ENCODE results near the gene RANBP17.
A peak's percentile ranks its signal among the peaks of the same experiment; 100 is the strongest.
"Not testable (repeated sequence)": the region's sequence is repeated elsewhere in the genome, so short reads cannot be mapped to it uniquely, and the experiment has no call there.

The RANBP17 gene

DNA sequence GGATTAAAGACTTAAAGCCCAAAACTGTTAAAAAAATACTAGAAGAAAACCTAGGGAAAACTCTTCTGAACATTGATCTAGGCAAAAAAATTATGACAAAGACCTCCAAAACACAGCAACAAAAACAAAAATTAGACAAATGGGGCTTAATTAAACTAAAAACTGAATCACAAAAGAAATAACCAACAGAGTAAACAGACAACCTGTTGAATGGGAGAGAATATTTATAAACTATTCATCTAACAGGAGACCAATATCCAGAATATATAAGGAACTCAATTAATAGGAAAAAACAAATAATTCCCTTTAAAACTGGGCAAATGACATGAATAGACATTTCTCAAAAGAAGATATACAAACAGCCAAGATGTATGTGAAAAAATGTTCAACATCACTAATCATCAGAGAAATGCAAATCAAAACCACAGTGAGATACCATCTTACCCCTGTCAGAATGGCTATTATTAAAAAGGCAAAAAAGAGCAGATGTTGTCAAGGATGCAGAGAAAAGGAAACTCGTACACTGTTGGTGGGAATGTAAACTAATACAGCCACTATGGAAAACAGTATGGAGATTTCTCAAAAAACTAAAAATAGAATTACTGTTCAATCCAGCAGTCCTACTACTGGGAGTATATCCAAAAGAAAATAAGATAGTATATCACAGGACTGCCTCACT is 397.1 kb downstream of the RANBP17 start:
- no peak for DNase-seq

- DNase-seq: no peak
Measured at GRCh38 chr5:171261361-171261760, 399.5 kb downstream of the RANBP17 start.

DNA sequence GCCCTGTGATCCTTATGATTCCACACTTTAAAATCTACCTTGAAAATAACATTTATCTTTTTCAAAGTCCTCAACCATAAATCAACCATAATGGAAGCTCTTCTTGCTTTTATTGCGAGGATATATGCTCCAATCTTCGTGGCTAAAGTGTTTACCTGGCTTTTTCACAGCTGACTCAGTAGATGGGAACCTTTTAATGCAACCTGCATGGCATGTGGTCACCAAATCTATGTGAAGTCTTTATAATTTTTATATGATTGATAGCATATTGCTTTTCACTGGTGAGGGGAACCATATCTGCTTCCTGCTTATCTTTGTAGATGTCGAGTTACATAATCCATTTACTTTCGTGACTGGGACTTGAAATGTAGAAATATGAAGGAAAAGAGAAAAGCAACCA is 400.1 kb downstream of the RANBP17 start:
- DNase-seq: no peak

DNA sequence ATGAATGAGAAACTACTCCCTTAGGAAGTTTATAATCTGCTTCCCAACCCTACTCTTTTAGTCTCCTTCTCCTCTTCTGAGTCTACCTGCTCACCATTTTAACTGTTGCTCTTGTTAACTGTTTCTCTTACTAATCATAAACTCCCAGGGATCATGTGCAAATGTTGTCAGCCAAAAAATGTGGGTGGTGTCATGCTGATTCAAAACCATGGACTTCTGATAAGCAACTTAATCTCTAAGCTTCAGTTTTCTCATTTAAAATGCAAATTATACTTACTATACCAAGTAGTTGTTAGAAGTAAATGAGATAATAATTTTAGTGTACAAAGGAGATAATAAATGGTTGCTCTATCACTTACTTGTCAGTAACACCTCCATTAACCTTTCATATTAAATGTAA is 401.4 kb downstream of the RANBP17 start:
- no peak for DNase-seq

DNA sequence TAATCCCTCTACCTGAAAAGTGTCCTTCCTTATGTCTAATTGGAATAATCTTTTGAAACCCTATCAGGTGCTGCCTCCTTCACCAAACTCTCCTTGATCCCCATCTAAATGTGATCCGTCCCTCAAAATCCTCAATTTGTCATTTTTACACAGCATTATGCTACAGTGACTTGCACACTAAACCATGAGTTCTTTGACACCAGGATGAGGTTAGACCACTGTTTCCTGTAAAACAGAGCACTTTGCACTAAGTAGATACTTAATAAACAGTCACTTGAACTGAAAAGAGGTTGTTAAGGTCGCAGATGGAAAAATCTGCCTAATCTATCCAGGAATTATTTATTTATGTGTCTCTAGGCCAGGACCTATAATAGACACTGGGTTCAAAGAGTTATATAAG is 403.0 kb downstream of the RANBP17 start:
- DNase-seq: no peak

DNA sequence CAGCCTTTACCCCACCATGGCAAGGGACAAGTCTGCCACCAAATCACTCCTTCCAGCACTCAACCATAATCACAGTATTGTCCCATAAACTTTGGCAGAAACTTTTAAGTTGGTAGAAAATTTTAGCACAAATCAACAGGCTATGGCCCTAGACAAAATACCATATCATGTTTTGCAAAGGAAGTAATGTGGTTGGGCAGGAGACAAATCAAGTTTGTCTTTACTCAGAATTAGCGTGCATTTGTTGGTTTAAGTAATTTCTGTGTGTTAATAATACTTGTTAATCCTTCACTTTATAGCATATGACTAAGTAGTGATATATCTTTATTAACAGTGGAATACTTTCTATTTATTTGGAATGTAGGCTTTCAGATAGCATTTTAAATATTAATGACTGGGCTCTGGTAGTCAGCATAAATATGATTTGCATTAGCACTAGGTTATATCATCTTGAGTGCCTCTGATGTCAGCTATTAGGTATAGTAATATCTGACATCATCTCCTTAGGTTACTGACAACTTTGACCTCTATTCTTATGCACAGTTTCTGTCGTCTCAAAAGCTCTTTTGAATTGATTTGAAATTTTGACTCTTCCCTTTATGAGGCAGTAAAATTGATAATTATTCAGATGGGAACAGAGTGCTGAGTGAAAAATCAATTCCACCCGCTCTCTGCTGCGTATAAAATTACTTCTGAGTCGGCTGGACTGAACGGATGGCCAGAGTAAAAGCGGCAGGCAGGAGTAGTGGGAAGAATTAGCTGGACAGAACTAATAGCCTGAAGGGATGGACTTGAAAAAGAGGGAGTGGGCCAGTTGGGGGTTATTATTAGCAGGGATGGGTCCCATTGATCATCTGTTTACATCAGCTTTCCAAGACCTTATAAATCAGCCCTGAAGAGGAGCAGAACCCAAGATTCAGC is 407.1 kb downstream of the RANBP17 start:
- DNase-seq: no peak

- DNase-seq: no peak
Measured at GRCh38 chr5:171269717-171270116, 407.9 kb downstream of the RANBP17 start.

DNA sequence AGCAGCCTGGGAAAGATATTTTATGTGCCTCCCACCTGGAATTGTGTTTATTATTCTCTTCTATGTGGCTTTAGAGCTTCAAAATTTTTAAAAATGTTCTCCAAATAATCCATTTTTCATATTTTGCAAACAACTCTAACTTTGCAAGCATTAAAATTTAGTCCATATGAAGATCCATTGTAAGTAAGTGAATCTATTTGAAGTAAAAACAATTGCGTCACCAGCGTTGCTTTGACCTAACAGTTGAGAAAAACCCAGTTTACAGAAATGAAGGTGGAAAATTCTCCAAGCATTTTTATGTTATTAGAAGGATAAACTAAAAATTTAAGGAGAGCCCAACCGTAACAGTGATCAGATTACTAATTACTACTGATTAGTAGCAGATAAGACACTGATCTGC is 408.3 kb downstream of the RANBP17 start:
- no peak for DNase-seq

DNA sequence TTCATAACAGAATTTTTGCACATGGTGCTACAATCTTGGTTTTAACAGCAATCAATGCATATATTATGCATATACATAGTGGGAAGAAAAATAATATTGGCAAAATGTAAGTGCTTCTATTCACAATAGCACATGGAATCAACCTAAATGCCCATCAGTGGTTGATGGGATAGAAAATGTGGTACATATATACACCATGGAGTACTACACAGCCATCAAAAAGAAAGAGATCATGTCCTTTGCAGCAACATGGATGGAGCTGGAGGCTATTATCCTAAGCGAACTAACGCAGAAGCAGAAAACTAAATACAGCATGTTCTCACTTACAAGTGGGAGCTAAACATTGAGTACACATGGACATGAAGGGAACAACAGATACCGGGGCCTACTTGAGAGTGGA is 410.0 kb downstream of the RANBP17 start:
- DNase-seq: no peak

- peak; percentile 8 for DNase-seq
Measured at GRCh38 chr5:171272996-171273970, 411.5 kb downstream of the RANBP17 start.

- DNase-seq: peak; percentile 26
Measured at GRCh38 chr5:171275841-171276544, 414.2 kb downstream of the RANBP17 start.

DNA sequence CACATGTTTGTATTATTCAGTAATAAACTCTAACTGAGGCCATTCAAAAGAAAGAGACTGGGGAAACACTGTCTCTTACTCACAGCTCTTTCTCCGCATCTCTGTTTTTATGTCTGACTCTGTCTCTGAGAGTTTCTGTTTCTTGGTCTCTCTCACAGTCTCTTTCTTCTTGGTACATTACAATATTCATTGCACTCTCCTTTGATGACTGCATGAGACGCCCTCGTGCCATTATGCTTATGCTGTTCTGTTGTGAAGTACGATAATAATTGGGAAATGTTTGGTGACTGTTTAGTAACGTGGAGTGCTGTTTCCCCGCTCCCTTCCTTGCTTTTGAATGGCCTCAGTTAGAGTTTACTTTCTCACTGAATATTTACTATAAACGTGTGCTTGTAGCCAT is 421.9 kb downstream of the RANBP17 start:
- DNase-seq: no peak

- DNase-seq: no peak
Measured at GRCh38 chr5:171285465-171285864, 423.6 kb downstream of the RANBP17 start.

- no peak for DNase-seq
Measured at GRCh38 chr5:171288066-171288465, 426.2 kb downstream of the RANBP17 start.

DNA sequence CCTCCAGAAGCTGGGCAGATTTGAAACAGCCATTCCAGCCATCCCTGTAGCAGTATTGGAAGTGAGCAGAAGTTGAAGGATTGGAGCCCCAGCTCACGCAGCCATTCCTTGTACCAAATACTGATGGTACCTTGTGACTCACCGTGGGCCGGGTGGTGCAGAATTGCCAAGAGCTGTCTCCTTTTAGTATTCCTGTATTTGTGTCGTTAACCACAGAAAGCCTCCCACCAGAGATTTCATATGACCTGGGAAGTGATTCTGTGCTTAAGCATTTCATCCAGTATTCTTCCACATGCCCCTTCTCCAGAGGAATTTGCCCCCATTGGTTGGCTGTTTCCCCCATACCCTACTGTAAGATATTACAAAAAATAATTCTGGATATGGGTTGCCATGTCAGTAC is 429.6 kb downstream of the RANBP17 start:
- no peak for DNase-seq

DNA sequence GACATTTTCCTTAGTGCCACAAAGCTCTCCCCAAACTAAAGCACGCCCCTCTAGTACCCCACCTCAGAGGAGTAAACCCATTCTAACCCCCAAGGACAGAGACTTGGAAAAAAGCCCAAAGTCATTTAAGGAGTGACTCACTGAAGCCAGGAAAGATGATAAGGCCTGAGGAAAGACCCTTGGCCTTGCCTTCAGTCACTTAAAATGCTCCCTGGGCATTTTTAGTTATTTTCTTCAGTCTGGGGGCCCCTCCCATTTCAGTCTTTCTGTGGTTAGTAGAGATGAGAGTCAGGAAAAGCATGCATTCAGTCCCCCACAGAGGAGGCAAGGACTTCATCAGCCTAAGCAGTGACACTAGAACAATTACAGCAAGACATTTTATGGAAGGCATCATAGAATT is 433.5 kb downstream of the RANBP17 start:
- no peak for DNase-seq

- no peak for DNase-seq
Measured at GRCh38 chr5:171295801-171296200, 434.0 kb downstream of the RANBP17 start.

DNA sequence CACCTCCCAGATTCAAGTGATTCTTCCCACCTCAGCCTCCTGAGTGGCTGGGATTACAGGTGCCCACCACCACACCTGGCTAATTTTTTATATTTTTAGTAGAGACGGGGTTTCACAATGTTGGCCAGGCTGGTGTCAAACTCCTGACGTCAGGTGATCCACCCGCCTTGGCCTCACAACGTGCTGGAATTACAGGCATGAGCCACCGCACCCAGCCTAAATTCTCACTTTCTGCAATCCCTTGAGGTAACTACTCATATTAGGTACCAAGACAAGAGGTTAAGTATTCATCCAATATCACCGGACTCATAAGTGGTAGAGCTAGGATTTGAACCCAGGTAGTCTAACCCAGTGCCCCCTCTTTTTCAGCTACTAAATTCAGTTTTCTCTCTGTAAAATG is 436.1 kb downstream of the RANBP17 start:
- not testable (repeated sequence) for DNase-seq

DNA sequence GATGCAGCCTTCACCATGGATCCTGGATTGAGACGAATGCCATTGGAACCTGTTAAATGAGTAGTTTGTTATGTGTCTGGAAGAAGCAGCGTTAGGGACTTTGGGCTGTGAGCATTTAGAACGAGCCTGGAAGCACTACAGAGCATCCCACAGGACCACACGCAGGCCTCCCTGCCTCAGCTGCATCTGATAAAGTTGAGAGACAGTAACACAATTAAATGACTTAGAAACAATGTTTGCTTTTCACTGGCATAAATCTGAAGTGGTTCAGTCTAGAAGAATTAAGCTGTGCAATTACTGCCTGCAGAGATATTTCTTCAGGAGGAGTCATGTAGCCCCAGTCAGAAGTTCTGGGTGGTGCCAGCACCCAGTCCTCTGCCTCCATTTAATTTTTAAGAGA is 437.4 kb downstream of the RANBP17 start:
- no peak for DNase-seq

GRCh38 chr5:171299851-171300250 is 438.0 kb downstream of the RANBP17 start:
- no peak for DNase-seq

- DNase-seq: no peak
Measured at GRCh38 chr5:171300358-171300757, 438.5 kb downstream of the RANBP17 start.

DNA sequence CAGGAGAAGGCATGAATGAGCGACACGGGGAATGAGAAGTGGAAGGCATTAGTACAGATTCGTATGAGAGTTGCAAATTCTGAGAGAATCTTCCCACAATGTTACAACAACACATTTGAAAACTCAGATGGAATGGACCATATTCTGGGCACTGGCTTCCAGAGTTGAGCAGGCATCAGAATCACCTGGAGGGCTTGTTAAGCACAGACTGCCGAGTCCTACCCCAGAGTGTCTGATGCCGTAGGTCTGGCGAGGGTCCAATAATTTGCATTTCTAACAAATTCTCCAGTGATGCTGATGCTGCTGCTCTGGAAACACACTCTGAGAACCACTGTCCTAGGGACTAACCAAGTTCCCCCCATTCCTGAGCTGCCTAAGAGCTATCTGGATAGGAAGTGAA is 444.3 kb downstream of the RANBP17 start:
- no peak for DNase-seq
